HEK293 (cell line): ENCODE results near the gene PTPRN2.
"Not testable (repeated sequence)": the region's sequence is repeated elsewhere in the genome, so short reads cannot be mapped to it uniquely, and the experiment has no call there.

ENCODE experiments used
- TRIM28 ChIP-seq: IDR thresholded peaks from 2 replicates; pipeline ENCODE4 v1.6.1; 2011; ENCODE audit warnings: low read length, control low read depth, borderline replicate concordance
- ZBTB1 ChIP-seq: fragments of 450-650 bp; formaldehyde crosslinking; IDR thresholded peaks from 2 replicates; pipeline ENCODE4 v1.5.1; 2016; ENCODE audit warnings: missing biosample characterization, missing genetic modification characterization
- ZFP41 ChIP-seq: fragments of 450-650 bp; formaldehyde crosslinking; IDR thresholded peaks from 2 replicates; pipeline ENCODE4 v1.5.1; 2016; ENCODE audit warnings: missing biosample characterization, missing genetic modification characterization, borderline replicate concordance
- ZNF184 ChIP-seq: fragments of 450-650 bp; IDR thresholded peaks from 2 replicates; pipeline ENCODE4 v1.5.1; 2018; ENCODE audit warnings: missing biosample characterization, mild to moderate bottlenecking, missing genetic modification characterization
- ZNF202 ChIP-seq: fragments of 450-650 bp; formaldehyde crosslinking; IDR thresholded peaks from 2 replicates; pipeline ENCODE4 v1.5.1; 2016; ENCODE audit warnings: missing biosample characterization, missing genetic modification characterization, borderline replicate concordance
- ZNF274 ChIP-seq, 2 experiments: fragments of 200-500 bp in 1 of 2; fragments of 450-650 bp in 1 of 2; sonication (Bioruptor generic) in 1 of 2; formaldehyde crosslinking in 1 of 2; IDR thresholded peaks; 2 replicates each; pipeline versions ENCODE4 v1.5.1 to v1.6.1; 2014 to 2016; ENCODE audit warnings: borderline replicate concordance in 1 of 2, inconsistent platforms in 1 of 2, low read length in 1 of 2, missing biosample characterization in 1 of 2, missing genetic modification characterization in 1 of 2
- ZNF510 ChIP-seq: fragments of 450-650 bp; formaldehyde crosslinking; IDR thresholded peaks from 2 replicates; pipeline ENCODE4 v1.5.1; 2018; ENCODE audit warnings: mild to moderate bottlenecking, missing genetic modification characterization, missing biosample characterization; ENCODE audit not compliant: insufficient replicate concordance
- TF ChIP-seq, protein P1 (sequence below): fragments of 450-650 bp; formaldehyde crosslinking; IDR thresholded peaks from 2 replicates; pipeline ENCODE4 v1.5.1; 2016; ENCODE audit warnings: missing biosample characterization, missing genetic modification characterization
- TF ChIP-seq, protein P2 (sequence below): fragments of 450-650 bp; formaldehyde crosslinking; IDR thresholded peaks from 2 replicates; pipeline ENCODE4 v1.5.1; 2016; ENCODE audit warnings: missing biosample characterization, missing genetic modification characterization
- TF ChIP-seq, protein P3 (sequence below): fragments of 450-650 bp; formaldehyde crosslinking; IDR thresholded peaks from 2 replicates; pipeline ENCODE4 v1.5.1; 2016; ENCODE audit warnings: missing biosample characterization, missing genetic modification characterization

DNA sequence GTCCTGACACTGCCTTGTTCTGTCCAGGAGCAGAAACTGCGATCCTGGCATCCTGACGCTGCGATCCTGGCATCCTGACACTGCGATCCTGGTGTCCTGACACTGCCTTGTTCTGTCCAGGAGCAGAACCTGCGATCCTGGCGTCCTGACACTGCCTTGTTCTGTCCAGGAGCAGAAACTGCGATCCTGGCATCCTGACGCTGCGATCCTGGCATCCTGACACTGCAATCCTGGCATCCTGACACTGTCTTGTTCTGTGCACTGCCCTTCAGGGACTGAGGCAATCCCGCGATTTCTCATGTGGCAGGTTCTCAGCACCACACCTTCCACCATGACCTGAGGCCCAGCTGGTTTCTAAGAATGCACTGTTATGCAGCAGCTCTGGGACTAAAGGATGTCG lies 541.4 kb downstream of the PTPRN2 start:
- TF ChIP-seq, protein P1, sequence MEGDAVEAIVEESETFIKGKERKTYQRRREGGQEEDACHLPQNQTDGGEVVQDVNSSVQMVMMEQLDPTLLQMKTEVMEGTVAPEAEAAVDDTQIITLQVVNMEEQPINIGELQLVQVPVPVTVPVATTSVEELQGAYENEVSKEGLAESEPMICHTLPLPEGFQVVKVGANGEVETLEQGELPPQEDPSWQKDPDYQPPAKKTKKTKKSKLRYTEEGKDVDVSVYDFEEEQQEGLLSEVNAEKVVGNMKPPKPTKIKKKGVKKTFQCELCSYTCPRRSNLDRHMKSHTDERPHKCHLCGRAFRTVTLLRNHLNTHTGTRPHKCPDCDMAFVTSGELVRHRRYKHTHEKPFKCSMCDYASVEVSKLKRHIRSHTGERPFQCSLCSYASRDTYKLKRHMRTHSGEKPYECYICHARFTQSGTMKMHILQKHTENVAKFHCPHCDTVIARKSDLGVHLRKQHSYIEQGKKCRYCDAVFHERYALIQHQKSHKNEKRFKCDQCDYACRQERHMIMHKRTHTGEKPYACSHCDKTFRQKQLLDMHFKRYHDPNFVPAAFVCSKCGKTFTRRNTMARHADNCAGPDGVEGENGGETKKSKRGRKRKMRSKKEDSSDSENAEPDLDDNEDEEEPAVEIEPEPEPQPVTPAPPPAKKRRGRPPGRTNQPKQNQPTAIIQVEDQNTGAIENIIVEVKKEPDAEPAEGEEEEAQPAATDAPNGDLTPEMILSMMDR: not testable (repeated sequence)
- TF ChIP-seq ZNF202 (tag by site-specific recombination); ZFP41 (tag by site-specific recombination); ZBTB1; ZNF274 (IDR thresholded peaks at IDR 0.05; ENCODE audit: low read length); ZNF274 (tag by site-specific recombination; IDR thresholded peaks at IDR 0.05; ENCODE audit: borderline replicate concordance); ZNF184 (tag by site-specific recombination); ZNF510 (tag by site-specific recombination); TRIM28: not testable (repeated sequence)
- TF ChIP-seq, protein P2, sequence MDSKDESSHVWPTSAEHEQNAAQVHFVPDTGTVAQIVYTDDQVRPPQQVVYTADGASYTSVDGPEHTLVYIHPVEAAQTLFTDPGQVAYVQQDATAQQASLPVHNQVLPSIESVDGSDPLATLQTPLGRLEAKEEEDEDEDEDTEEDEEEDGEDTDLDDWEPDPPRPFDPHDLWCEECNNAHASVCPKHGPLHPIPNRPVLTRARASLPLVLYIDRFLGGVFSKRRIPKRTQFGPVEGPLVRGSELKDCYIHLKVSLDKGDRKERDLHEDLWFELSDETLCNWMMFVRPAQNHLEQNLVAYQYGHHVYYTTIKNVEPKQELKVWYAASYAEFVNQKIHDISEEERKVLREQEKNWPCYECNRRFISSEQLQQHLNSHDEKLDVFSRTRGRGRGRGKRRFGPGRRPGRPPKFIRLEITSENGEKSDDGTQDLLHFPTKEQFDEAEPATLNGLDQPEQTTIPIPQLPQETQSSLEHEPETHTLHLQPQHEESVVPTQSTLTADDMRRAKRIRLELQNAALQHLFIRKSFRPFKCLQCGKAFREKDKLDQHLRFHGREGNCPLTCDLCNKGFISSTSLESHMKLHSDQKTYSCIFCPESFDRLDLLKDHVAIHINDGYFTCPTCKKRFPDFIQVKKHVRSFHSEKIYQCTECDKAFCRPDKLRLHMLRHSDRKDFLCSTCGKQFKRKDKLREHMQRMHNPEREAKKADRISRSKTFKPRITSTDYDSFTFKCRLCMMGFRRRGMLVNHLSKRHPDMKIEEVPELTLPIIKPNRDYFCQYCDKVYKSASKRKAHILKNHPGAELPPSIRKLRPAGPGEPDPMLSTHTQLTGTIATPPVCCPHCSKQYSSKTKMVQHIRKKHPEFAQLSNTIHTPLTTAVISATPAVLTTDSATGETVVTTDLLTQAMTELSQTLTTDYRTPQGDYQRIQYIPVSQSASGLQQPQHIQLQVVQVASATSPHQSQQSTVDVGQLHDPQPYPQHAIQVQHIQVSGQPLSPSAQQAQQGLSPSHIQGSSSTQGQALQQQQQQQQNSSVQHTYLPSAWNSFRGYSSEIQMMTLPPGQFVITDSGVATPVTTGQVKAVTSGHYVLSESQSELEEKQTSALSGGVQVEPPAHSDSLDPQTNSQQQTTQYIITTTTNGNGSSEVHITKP: not testable (repeated sequence)
- TF ChIP-seq, protein P3, sequence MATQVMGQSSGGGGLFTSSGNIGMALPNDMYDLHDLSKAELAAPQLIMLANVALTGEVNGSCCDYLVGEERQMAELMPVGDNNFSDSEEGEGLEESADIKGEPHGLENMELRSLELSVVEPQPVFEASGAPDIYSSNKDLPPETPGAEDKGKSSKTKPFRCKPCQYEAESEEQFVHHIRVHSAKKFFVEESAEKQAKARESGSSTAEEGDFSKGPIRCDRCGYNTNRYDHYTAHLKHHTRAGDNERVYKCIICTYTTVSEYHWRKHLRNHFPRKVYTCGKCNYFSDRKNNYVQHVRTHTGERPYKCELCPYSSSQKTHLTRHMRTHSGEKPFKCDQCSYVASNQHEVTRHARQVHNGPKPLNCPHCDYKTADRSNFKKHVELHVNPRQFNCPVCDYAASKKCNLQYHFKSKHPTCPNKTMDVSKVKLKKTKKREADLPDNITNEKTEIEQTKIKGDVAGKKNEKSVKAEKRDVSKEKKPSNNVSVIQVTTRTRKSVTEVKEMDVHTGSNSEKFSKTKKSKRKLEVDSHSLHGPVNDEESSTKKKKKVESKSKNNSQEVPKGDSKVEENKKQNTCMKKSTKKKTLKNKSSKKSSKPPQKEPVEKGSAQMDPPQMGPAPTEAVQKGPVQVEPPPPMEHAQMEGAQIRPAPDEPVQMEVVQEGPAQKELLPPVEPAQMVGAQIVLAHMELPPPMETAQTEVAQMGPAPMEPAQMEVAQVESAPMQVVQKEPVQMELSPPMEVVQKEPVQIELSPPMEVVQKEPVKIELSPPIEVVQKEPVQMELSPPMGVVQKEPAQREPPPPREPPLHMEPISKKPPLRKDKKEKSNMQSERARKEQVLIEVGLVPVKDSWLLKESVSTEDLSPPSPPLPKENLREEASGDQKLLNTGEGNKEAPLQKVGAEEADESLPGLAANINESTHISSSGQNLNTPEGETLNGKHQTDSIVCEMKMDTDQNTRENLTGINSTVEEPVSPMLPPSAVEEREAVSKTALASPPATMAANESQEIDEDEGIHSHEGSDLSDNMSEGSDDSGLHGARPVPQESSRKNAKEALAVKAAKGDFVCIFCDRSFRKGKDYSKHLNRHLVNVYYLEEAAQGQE: not testable (repeated sequence)
